Right lobe of liver (tissue), 6 donors: ENCODE results near the gene FOXP1. TPM values are rescaled to one million over a fixed set of nuclear protein-coding genes. Genes with fewer than 3 reads are reported as not detected.
A peak's percentile ranks its signal among the peaks of the same experiment; 100 is the strongest.

ENCODE experiments used
- ATAC-seq, 4 donors: fragments of 200-7000 bp; cut with Tn5 transposase; one replicate each; pipeline ENCODE4 v1.9.1; 2020; ENCODE audit warnings: mild to moderate bottlenecking in 4 of 4, moderate library complexity in 4 of 4
- DNase-seq, 3 donors: peaks; one replicate each; pipeline ENCODE4 v3.0.0-alpha.2; 2020
- H3K27ac ChIP-seq, 3 donors: fragments of 200-600 bp; one replicate each; pipeline ENCODE4 v1.8.0; 2022
- H3K27me3 ChIP-seq, 2 donors: fragments of 200-600 bp; one replicate each; pipeline ENCODE4 v1.8.0; 2022
- H3K36me3 ChIP-seq, 4 donors: fragments of 200-600 bp; sonication (generic) in 1 of 4; one replicate each; pipeline versions ENCODE4 v1.5.1 to v1.8.0; 2017 to 2022; ENCODE audit warnings: control low read depth in 1 of 4
- H3K4me1 ChIP-seq, 4 donors: fragments of 200-600 bp; sonication (generic) in 1 of 4; one replicate each; pipeline versions ENCODE4 v1.5.1 to v1.8.0; 2017 to 2022; ENCODE audit warnings: control low read depth in 1 of 4
- H3K4me3 ChIP-seq, 3 donors: fragments of 200-600 bp; one replicate each; pipeline ENCODE4 v1.8.0; 2022
- H3K9me3 ChIP-seq, 4 donors: fragments of 200-600 bp; sonication (generic) in 1 of 4; one replicate each; pipeline versions ENCODE4 v1.5.1 to v1.8.0; 2017 to 2022; ENCODE audit warnings: control low read depth in 1 of 4
- POLR2A ChIP-seq: fragments of 450-650 bp; IDR thresholded peaks from one replicate; pipeline ENCODE4 v1.6.1; 2017; ENCODE audit warnings: antibody characterized with exemption, mild to moderate bottlenecking
- WGBS: methylation state at CpG from one replicate; pipeline ENCODE4 v1.1.6; 2018; ENCODE audit warnings: low coverage, low lambda C conversion rate; ENCODE audit not compliant: insufficient coverage; ENCODE audit errors: missing lambda C conversion rate; 5-methylcytosine and 5-hydroxymethylcytosine counted together
- intact Hi-C, 2 donors: fragments of 100-400 bp; cut with DNase I; formaldehyde crosslinking; loops; one replicate each; pipeline versions ENCODE4 v1.11.2 to v1.14.1; 2022
- total RNA-seq, 6 experiments: library from RNA; depleted of rRNA in 2 of 6; stranded (reverse); fragments of >200 nt in 2 of 6; fragmentation: NEBNext Ultra II Directional in 3 of 6; extraction: Animal tissue kit (Norgen Biotek cat#: 25700) in 3 of 6; gene quantifications; one replicate each; pipeline versions ENCODE4 v1.1.0 to v1.2.4, GENCODE V29; 2016 to 2023
- TF ChIP-seq, protein P1 (sequence below), 4 donors: fragments of 200-600 bp in 3 of 4; fragments of 450-650 bp in 1 of 4; IDR thresholded peaks; one replicate each; pipeline versions ENCODE4 v1.5.1 to v1.8.0; 2016 to 2022; ENCODE audit warnings: antibody characterized with exemption in 4 of 4, mild to moderate bottlenecking in 2 of 4
- donor health status: DM: no; HTN: yes; CAD: no.
- donor health status: DM: no; HTN: no; CAD: no.
- donor health status: DM: no; HTN: no; CAD: no.
- donor health status: DM: no; HTN: yes; CAD: no.
- donor health status: DM: no; HTN: yes; CAD: no.

The FOXP1 gene
- total RNA-seq, 6 experiments from 2014 or later: 26.7 to 47.7 (median 35.2) TPM

DNA sequence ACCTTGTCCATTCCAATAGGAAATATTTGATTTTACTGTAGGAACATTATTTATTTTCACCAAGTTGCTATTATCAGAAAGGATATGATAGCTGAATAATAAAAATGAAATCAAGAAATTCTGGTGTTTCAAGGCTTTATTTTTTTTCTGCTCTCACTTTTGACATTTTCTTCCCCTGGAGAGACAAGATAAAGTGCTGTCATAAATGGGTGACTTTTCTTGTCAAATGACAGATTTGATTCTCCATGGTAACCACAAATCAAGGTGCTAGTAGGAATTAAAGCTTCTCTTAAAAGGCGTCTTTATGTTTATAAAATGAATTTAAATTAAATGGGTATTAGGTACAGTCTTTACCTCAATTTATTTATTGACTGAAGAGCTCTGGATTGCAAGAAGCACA is 124.6 kb downstream of the FOXP1 start:
- no peak for TF ChIP-seq POLR2A
- TF ChIP-seq, protein P1, sequence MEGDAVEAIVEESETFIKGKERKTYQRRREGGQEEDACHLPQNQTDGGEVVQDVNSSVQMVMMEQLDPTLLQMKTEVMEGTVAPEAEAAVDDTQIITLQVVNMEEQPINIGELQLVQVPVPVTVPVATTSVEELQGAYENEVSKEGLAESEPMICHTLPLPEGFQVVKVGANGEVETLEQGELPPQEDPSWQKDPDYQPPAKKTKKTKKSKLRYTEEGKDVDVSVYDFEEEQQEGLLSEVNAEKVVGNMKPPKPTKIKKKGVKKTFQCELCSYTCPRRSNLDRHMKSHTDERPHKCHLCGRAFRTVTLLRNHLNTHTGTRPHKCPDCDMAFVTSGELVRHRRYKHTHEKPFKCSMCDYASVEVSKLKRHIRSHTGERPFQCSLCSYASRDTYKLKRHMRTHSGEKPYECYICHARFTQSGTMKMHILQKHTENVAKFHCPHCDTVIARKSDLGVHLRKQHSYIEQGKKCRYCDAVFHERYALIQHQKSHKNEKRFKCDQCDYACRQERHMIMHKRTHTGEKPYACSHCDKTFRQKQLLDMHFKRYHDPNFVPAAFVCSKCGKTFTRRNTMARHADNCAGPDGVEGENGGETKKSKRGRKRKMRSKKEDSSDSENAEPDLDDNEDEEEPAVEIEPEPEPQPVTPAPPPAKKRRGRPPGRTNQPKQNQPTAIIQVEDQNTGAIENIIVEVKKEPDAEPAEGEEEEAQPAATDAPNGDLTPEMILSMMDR (IDR thresholded peaks at IDR 0.05): no peak
- intact Hi-C loops: no loop called here
- DNase-seq (no peak), ATAC-seq (no peak)
- Histone ChIP-seq H3K27ac (no peak overlapping the region), H3K4me1 (peaks cover 0 to 2% (median 0%) of the 10 kb centered on the region in 4 donors), H3K9me3 (no peaks in the 10 kb centered on the region), H3K36me3 (no peaks in the 10 kb centered on the region), H3K27me3 (no peaks in the 10 kb centered on the region), H3K4me3 (no peak overlapping the region)
- 100% methylated on average over 1 of the region's 1 CpG for WGBS

DNA sequence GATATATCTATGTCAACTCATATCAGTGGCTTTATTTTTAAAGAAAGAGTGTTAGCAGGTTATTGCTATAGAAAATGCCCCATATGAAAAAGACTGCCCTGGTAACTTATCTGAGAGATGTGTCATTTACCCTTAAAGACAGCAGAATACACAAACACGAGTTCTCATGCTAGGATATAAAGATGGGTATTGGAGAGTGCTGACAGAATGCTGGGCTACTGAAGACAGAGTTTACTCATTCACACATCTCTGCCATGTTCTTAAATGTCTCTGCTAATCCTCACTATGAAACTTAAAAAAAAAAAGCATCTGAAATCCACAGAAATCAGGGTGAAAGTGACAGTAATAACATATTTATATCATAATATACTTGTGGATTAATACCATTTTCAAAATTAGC is 126.7 kb downstream of the FOXP1 start:
- Histone ChIP-seq H3K4me1 (peaks cover 0 to 8% (median 0%) of the 10 kb centered on the region in 4 donors), H3K4me3 (no peak overlapping the region), H3K9me3 (no peaks in the 10 kb centered on the region), H3K27ac (no peak overlapping the region), H3K36me3 (no peaks in the 10 kb centered on the region), H3K27me3 (no peaks in the 10 kb centered on the region)
- DNase-seq: no peak
- intact Hi-C loops: no loop called here
- ATAC-seq: no peak
- WGBS: 60% methylated on average over 1 of the region's 1 CpG
- TF ChIP-seq POLR2A: no peak

DNA sequence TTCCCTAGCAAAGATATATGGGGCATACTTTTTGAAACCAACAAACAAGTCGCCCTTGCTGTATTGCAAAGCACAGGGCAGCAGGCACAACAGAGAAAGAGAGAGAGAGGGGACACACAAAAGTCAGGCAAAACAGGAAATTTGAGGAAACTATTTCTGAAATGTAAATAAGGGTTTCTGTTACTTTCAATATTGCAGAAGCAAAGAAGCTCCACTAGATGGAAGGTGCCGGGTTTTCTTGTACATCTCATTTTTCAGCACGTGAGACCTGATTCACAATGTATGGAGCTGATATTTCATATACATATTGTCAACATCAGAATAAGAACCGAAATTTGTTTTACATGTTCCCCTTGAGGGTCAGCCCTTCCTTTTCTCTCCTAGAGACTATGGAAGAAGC is 127.4 kb downstream of the FOXP1 start:
- DNase-seq: no peak
- H3K4me1 ChIP-seq: peaks cover 0 to 8% (median 0%) of the 10 kb centered on the region in 4 donors
- no peaks in the 10 kb centered on the region for H3K9me3 ChIP-seq
- intact Hi-C loops: no loop called here
- WGBS: 22% methylated on average over 2 of the region's 4 CpGs
- TF ChIP-seq, protein P1 (IDR thresholded peaks at IDR 0.05): peak in 1 of 4 donors; percentile 5
- TF ChIP-seq POLR2A: no peak
- H3K27me3 ChIP-seq: no peaks in the 10 kb centered on the region
- no peak overlapping the region for H3K27ac ChIP-seq
- H3K4me3 ChIP-seq: no peak overlapping the region
- H3K36me3 ChIP-seq: no peaks in the 10 kb centered on the region
- ATAC-seq: peak in 2 of 4 donors; percentile 25 to 36

DNA sequence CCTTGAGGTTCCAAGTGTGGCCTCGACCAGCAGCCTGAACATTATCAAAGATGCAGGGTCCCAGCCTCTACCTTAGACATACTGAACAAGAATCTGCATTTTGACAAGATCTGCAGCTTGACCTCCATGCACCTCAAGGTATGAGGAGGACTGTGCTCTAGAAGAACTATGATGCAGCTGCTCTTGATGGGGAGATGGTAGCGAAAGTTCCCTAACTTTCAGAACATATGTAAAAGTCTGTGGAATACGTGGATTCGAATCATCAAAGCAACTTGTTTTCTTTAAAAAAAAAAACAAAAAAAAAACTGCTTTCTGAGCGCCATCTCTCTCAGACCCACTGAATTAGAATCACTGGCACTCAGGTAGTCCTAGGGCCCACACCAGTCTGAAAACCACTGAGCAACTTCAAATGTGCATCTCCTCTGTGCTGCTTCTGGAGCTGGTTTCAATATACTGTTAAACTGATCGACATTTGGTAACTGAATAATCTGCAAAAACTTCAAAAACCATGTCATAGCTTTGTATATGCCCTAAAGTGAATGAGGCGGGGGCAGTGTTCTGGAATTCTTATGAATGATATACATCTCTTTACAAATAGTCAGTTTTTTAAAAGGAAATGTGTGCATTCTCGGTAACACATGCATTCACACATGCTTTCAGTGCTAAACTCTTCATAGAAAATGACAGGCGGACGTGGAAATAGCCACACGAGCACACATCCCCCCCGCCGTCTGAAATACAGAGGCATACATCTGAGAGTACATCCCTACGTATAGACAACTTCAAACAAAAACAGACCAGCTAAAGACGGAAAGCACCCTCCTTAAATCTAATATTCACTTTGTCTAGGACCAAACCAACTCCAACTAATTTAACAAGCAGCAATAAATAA is 128.8 kb downstream of the FOXP1 start:
- no peak for DNase-seq
- Histone ChIP-seq H3K27ac (no peak overlapping the region), H3K4me1 (peaks cover 0 to 8% (median 2%) of the 10 kb centered on the region in 4 donors), H3K36me3 (no peaks in the 10 kb centered on the region), H3K4me3 (no peak overlapping the region), H3K9me3 (no peaks in the 10 kb centered on the region), H3K27me3 (no peaks in the 10 kb centered on the region)
- intact Hi-C loops: no loop called here
- ATAC-seq: peak in 1 of 4 donors; percentile 24
- no peak for TF ChIP-seq POLR2A
- TF ChIP-seq, protein P1 (IDR thresholded peaks at IDR 0.05): no peak
- WGBS: 75% methylated on average over 13 of the region's 15 CpGs

DNA sequence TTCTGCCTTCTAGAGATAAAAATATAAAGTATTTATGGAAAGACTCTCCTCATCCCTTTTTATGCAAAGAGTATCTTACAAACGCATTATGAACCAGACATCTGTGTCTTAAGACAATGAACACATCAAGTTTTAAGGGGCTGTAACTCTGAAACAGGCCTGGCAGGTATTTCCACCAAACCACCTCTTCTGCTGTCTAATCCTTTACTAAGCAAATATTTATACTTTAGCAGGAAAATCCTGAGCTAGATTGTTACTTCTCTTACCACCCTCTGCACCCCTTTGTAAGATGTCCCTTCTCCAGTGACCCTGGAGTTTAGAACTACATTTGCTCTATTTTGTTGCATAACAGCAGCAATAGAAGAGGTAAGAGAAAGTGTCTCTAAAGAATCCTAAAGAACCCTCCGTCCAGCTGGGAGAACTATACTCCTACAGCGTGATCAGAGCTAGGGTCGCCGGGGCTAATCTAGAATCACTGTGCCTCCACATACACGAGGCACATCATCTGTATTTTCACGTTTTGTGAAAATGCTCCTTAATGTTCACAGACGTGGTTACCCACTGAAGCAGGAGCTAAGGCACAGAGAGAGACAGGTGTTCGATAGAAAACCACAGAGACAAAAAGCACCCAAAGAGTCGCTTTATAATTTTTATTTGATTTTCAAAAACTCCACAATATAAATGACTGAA is 129.6 kb downstream of the FOXP1 start:
- peaks cover 0 to 8% (median 2%) of the 10 kb centered on the region in 4 donors for H3K4me1 ChIP-seq
- TF ChIP-seq, protein P1 (IDR thresholded peaks at IDR 0.05): no peak
- no peak for TF ChIP-seq POLR2A
- H3K9me3 ChIP-seq: no peaks in the 10 kb centered on the region
- DNase-seq: no peak
- intact Hi-C loops: no loop called here
- 69% methylated on average over 10 of the region's 10 CpGs for WGBS
- no peak overlapping the region for H3K4me3 ChIP-seq
- H3K36me3 ChIP-seq: no peaks in the 10 kb centered on the region
- no peak for ATAC-seq
- no peak overlapping the region for H3K27ac ChIP-seq
- no peaks in the 10 kb centered on the region for H3K27me3 ChIP-seq
